B cell (primary cell): ENCODE data around the gene BCL11A. TPM values are rescaled to one million over a fixed set of nuclear protein-coding genes. Genes with fewer than 3 reads are reported as not detected.

Experiments used
- ATAC-seq: fragments of 200-7000 bp; cut with Tn5 transposase; one replicate; pipeline ENCODE4 v1.10.0; 2021; ENCODE audit warnings: low read depth, mild to moderate bottlenecking, moderate number of reproducible peaks, moderate library complexity
- CTCF ChIA-PET: fragments of 350-600 bp; sonication (Branson Sonifier 250); formaldehyde crosslinking; loops from one replicate; lab custom pipeline; 2021; ENCODE audit warnings: antibody characterized with exemption, inconsistent platforms; lab: Charles Lee
- POLR2A ChIA-PET: fragments of 350-600 bp; sonication (Branson Sonifier 250); formaldehyde crosslinking; loops from one replicate; lab custom pipeline; 2021; ENCODE audit warnings: antibody characterized with exemption; lab: Charles Lee
- DNase-seq: peaks from one replicate; pipeline ENCODE4 v3.0.0; 2013
- H2AFZ ChIP-seq: 2 replicates; pipeline ENCODE4 v1.6.1; 2012; ENCODE audit warnings: mild to moderate bottlenecking, low read depth, low read length; ENCODE audit not compliant: insufficient read depth, poor library complexity, severe bottlenecking
- H3K27ac ChIP-seq, 2 donors: 1 replicate in 1 of 2; 2 replicates in 1 of 2; pipeline ENCODE4 v1.5.1; 2012 to 2013; ENCODE audit warnings: low read length in 2 of 2, mild to moderate bottlenecking in 2 of 2, moderate library complexity in 1 of 2
- H3K27me3 ChIP-seq, 4 experiments: fragments of 200-600 bp in 1 of 4; sonication (generic) in 1 of 4; replicated peaks in 1 of 4; 1 replicate in 2 of 4; 2 replicates in 2 of 4; pipeline versions ENCODE4 v1.6.1 to v1.7.0; 2013 to 2016; ENCODE audit warnings: low read length in 3 of 4, mild to moderate bottlenecking in 2 of 4, mixed read lengths in 1 of 4, moderate library complexity in 1 of 4; ENCODE audit not compliant: insufficient read depth in 4 of 4, control insufficient read depth in 3 of 4; ENCODE audit errors: control extremely low read depth in 1 of 4
- H3K36me3 ChIP-seq, 2 experiments: replicated peaks in 1 of 2; 1 replicate in 1 of 2; 2 replicates in 1 of 2; pipeline versions ENCODE4 v1.6.1 to v1.7.1; 2013; ENCODE audit warnings: low read length in 1 of 2; ENCODE audit not compliant: insufficient read depth in 2 of 2, control insufficient read depth in 1 of 2; ENCODE audit errors: control extremely low read depth in 1 of 2, extremely low read depth in 1 of 2
- H3K4me1 ChIP-seq, 2 donors: fragments of 200-600 bp in 1 of 2; sonication (generic) in 1 of 2; 1 replicate in 1 of 2; 2 replicates in 1 of 2; pipeline versions ENCODE4 v1.5.1 to v1.6.1; 2013 to 2017; ENCODE audit warnings: low read length in 2 of 2; ENCODE audit not compliant: control insufficient read depth in 2 of 2, insufficient read depth in 2 of 2
- H3K4me2 ChIP-seq: replicated peaks from 2 replicates; pipeline ENCODE3; 2012; ENCODE audit warnings: mild to moderate bottlenecking, low read depth, low read length; ENCODE audit not compliant: poor library complexity, severe bottlenecking
- H3K4me3 ChIP-seq, 5 experiments: fragments of 200-600 bp in 1 of 5; sonication (generic) in 1 of 5; 1 replicate in 3 of 5; 2 replicates in 2 of 5; pipeline versions ENCODE4 v1.5.1 to v1.7.0; 2011 to 2016; ENCODE audit warnings: low read length in 4 of 5, mild to moderate bottlenecking in 4 of 5, low read depth in 2 of 5, control low read depth in 1 of 5, moderate library complexity in 1 of 5; ENCODE audit not compliant: insufficient read depth in 1 of 5; ENCODE audit errors: control extremely low read depth in 1 of 5, extremely low read depth in 1 of 5
- H3K79me2 ChIP-seq: fragments of 200-600 bp; sonication (generic); one replicate; pipeline ENCODE4 v1.6.0; 2016; ENCODE audit warnings: low read length; ENCODE audit not compliant: control insufficient read depth, insufficient read depth
- H3K9ac ChIP-seq: fragments of 200-600 bp; sonication (generic); 2 replicates; pipeline ENCODE4 v1.6.1; 2017; ENCODE audit warnings: mild to moderate bottlenecking, low read length, moderate library complexity
- H3K9me3 ChIP-seq, 3 donors: one replicate each; pipeline versions ENCODE4 v1.6.1 to v1.7.1; 2013; ENCODE audit warnings: low read length in 2 of 3; ENCODE audit not compliant: control insufficient read depth in 2 of 3, insufficient read depth in 1 of 3; ENCODE audit errors: control extremely low read depth in 1 of 3
- H4K20me1 ChIP-seq: 2 replicates; pipeline ENCODE4 v1.6.0; 2012; ENCODE audit warnings: mild to moderate bottlenecking, low read length; ENCODE audit not compliant: insufficient read depth, control insufficient read depth, poor library complexity, severe bottlenecking
- H3K27ac Mint-ChIP-seq: one replicate; pipeline ENCODE4 v1.8.0; 2021; ENCODE audit warnings: mixed read lengths
- H3K27me3 Mint-ChIP-seq: one replicate; pipeline ENCODE4 v1.8.0; 2021; ENCODE audit warnings: mixed read lengths
- H3K4me1 Mint-ChIP-seq: one replicate; pipeline ENCODE4 v1.8.0; 2021; ENCODE audit warnings: mixed read lengths
- H3K4me3 Mint-ChIP-seq: one replicate; pipeline ENCODE4 v1.8.0; 2021; ENCODE audit warnings: mixed read lengths
- H3K9me3 Mint-ChIP-seq: one replicate; pipeline ENCODE4 v1.8.0; 2022; ENCODE audit warnings: mixed read lengths; ENCODE audit not compliant: insufficient read depth
- CTCF ChIP-seq: fragments of 200-600 bp; IDR thresholded peaks from one replicate; pipeline ENCODE4 v1.8.0; 2022; ENCODE audit warnings: antibody characterized with exemption, mild to moderate bottlenecking
- EZH2 ChIP-seq: IDR thresholded peaks from 2 replicates; pipeline ENCODE4 v1.6.1; 2012; ENCODE audit warnings: borderline replicate concordance, low read depth, mild to moderate bottlenecking, moderate library complexity, low read length; ENCODE audit not compliant: insufficient read depth, poor library complexity, severe bottlenecking
- WGBS: methylation state at CpG from one replicate; pipeline ENCODE4 v1.1.5; 2013; ENCODE audit warnings: missing lambda C conversion rate; ENCODE audit not compliant: insufficient coverage; 5-methylcytosine and 5-hydroxymethylcytosine counted together
- intact Hi-C: fragments of 100-400 bp; cut with micrococcal nuclease; formaldehyde crosslinking; loops from one replicate; pipeline ENCODE4 v1.10.0; 2022
- polyA plus RNA-seq: library from polyadenylated mRNA; depleted of rRNA; stranded (reverse); fragments of >200 nt; gene quantifications from 2 replicates; pipeline ENCODE4 v1.2.3, GENCODE V29; 2012
- total RNA-seq, 2 donors: library from RNA; stranded (reverse); fragments of 120-200 nt in 1 of 2; gene quantifications; 1 replicate in 1 of 2; 2 replicates in 1 of 2; pipeline versions ENCODE4 v1.2.3 to v1.2.4, GENCODE V29; 2013 to 2022

BCL11A gene
- total and polyA plus RNA-seq, 2 donors (not counting 1 experiment from before 2014, with no cell fraction given), result 81.8 to 383 TPM

GRCh38 chr2:60577682-60578283 is 24.3 kb upstream of the BCL11A start:
- H3K36me3 ChIP-seq, result no peaks in the 10 kb centered on the region
- H3K4me3 ChIP-seq, result no peak overlapping the region
- ChIA-PET CTCF (interaction anchor here (0.6 to 2.3 kb wide), 3 partner anchors 8 to 1815 kb away, joined by 3 to 13 read pairs (median 3); no protein-coding TSS in a partner anchor), POLR2A (no interaction called here)
- ATAC-seq, result no peak
- H3K9me3 ChIP-seq, result no peaks in the 10 kb centered on the region
- 100% methylated on average over 1 of the region's 6 CpGs for WGBS
- no peaks in the 10 kb centered on the region for H3K79me2 ChIP-seq
- H2AFZ ChIP-seq, result no peak overlapping the region
- H3K27ac Mint-ChIP-seq, result no peak overlapping the region
- DNase-seq, result no peak
- TF ChIP-seq CTCF (no peak), EZH2 (no peak)
- intact Hi-C loops, result no loop called here
- peaks cover 7 to 10% of the 10 kb centered on the region in 2 donors for H3K4me1 ChIP-seq
- H3K27me3 ChIP-seq, result peaks cover 0 to 12% (median 0%) of the 10 kb centered on the region in 4 experiments
- H3K4me1 Mint-ChIP-seq, result peaks cover 8% of the 10 kb centered on the region
- no peak overlapping the region for H3K27ac ChIP-seq
- H3K9ac ChIP-seq, result no peak overlapping the region
- H4K20me1 ChIP-seq, result no peaks in the 10 kb centered on the region
- no peak overlapping the region for H3K4me3 Mint-ChIP-seq
- H3K27me3 Mint-ChIP-seq, result peaks cover 10% of the 10 kb centered on the region
- H3K4me2 ChIP-seq, result no peak overlapping the region
- H3K9me3 Mint-ChIP-seq, result no peaks in the 10 kb centered on the region

GRCh38 chr2:60573251-60573650 is 19.8 kb upstream of the BCL11A start:
- peaks cover 4% of the 10 kb centered on the region for H3K4me1 Mint-ChIP-seq
- Histone ChIP-seq H2AFZ (no peak overlapping the region), H3K27ac (no peak overlapping the region), H3K36me3 (no peaks in the 10 kb centered on the region), H3K9ac (no peak overlapping the region), H3K79me2 (peaks cover 13% of the 10 kb centered on the region), H3K4me2 (no peak overlapping the region), H3K27me3 (peaks cover 0 to 24% (median 20%) of the 10 kb centered on the region in 4 experiments), H3K4me1 (peaks cover 20 to 21% of the 10 kb centered on the region in 2 donors), H3K4me3 (no peak overlapping the region), H3K9me3 (no peaks in the 10 kb centered on the region), H4K20me1 (no peaks in the 10 kb centered on the region)
- POLR2A ChIA-PET, result no interaction called here
- CTCF ChIA-PET, result interaction anchor here (1.1 kb wide), 1 partner anchor 102 kb away, joined by 3 read pairs; no protein-coding TSS in a partner anchor
- TF ChIP-seq EZH2 (no peak), CTCF (no peak)
- H3K9me3 Mint-ChIP-seq, result no peaks in the 10 kb centered on the region
- 100% methylated on average over 3 of the region's 3 CpGs for WGBS
- no peak overlapping the region for H3K27ac Mint-ChIP-seq
- peaks cover 16% of the 10 kb centered on the region for H3K27me3 Mint-ChIP-seq
- no peak overlapping the region for H3K4me3 Mint-ChIP-seq
- DNase-seq, result no peak
- intact Hi-C loops, result no loop called here
- no peak for ATAC-seq
